ENCODE results near the gene CLMP.
"Not testable (repeated sequence)": the region's sequence is repeated elsewhere in the genome, so short reads cannot be mapped to it uniquely, and the experiment has no call there.

The CLMP gene

DNA sequence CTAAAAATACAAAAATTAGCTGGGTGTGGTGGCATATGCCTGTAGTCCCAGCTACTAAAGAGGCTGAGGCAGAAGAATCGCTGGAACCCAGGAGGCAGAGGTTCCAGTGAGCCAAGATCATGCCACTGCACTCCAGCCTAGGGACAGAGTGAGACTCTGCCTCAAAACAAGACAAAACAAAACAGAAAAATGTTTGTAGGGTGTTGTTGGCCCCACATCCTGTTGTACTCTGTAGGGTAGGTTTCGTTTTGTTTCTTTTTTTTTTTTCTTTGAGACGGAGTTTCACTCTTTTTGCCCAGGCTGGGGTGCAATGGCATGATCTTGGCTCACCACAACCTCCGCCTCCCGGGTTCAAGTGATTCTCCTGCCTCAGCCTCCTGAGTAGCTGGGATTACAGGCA, 107.4 kb downstream of the CLMP start:
- H3K9ac ChIP-seq (ENCODE audit: low read depth, low read length); H3K4me3 ChIP-seq (ENCODE audit: low read length); H3K27ac ChIP-seq (ENCODE audit: low read length); H3K4me1 ChIP-seq (ENCODE audit: insufficient read depth, low read length); H3K9me3 ChIP-seq (ENCODE audit: insufficient read depth, low read depth, low read length); H3K27me3 ChIP-seq (ENCODE audit: insufficient read depth, low read length): not testable (repeated sequence)
- H3K36me3 ChIP-seq (ENCODE audit: insufficient read depth, low read depth, low read length) = peaks cover 20% of the 10 kb centered on the region

DNA sequence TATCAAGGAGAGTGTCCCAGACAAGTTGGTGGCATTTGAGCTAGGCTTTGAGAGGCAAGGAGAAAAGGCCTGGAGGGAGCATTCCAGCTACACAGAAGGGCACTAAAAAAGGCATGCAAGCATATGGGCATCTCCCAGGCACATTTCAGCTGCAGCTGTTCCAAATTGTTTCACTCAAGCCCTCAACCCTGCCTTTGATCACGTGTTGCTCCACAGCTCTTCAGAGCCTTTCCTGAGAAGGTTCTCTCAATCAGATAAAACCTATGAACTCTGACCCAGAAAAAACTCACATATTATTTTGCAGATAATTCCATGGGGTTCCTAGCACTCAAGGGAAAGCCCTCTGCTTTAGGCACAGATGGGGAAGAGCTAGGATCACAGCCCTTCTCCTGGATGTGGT, 108.7 kb downstream of the CLMP start:
- Histone ChIP-seq H3K27me3 (ENCODE audit: insufficient read depth, low read length) (no peaks in the 10 kb centered on the region), H3K4me1 (ENCODE audit: insufficient read depth, low read length) (no peaks in the 10 kb centered on the region), H3K9me3 (ENCODE audit: insufficient read depth, low read depth, low read length) (no peaks in the 10 kb centered on the region), H3K9ac (ENCODE audit: low read depth, low read length) (no peak overlapping the region), H3K36me3 (ENCODE audit: insufficient read depth, low read depth, low read length) (peaks cover 26% of the 10 kb centered on the region), H3K4me3 (ENCODE audit: low read length) (no peak overlapping the region), H3K27ac (ENCODE audit: low read length) (no peak overlapping the region)

DNA sequence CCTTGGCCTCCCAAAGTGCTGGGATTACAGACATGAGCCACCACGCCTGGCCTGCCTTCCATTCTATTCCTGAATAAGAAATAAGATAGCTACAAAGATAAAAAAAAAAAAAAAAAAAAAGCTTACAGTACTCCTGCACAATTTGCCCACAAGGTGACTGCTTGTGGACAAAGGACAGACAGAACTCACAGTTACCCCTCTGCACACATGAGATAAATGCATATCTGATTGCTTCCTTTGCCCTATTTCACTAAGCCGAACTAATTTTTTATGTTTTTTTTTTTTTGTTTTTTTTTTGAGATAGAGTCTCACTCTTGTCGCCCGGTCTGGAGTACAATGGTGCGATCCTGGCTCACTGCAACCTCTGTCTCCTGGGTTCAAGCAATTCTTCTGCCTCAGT, 109.6 kb downstream of the CLMP start:
- no peak overlapping the region for H3K4me3 ChIP-seq (ENCODE audit: low read length)
- no peak overlapping the region for H3K27ac ChIP-seq (ENCODE audit: low read length)
- no peaks in the 10 kb centered on the region for H3K4me1 ChIP-seq (ENCODE audit: insufficient read depth, low read length)
- no peak overlapping the region for H3K9ac ChIP-seq (ENCODE audit: low read depth, low read length)
- peaks cover 26% of the 10 kb centered on the region for H3K36me3 ChIP-seq (ENCODE audit: insufficient read depth, low read depth, low read length)
- no peaks in the 10 kb centered on the region for H3K27me3 ChIP-seq (ENCODE audit: insufficient read depth, low read length)
- no peaks in the 10 kb centered on the region for H3K9me3 ChIP-seq (ENCODE audit: insufficient read depth, low read depth, low read length)

DNA sequence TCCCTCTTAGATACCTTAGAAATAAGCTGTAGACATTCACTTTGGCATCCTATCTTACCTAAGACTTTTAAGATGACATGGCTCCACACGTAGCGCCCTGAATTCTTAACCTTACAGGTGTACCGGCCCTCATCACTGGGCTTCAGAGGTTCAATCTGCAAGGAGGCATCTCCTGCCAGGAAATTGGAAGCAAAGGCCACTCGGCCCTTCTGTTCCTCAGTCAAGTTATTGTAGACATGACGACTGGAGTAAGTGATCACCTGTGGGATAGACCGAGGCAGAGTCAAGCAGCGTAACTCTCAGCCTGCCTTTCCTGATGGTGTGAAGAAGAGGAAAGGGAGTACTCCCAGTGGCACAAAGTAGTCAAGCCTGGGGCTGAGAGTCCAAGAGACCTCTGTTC, 110.6 kb downstream of the CLMP start:
- Histone ChIP-seq H3K4me3 (ENCODE audit: low read length) (no peak overlapping the region), H3K9me3 (ENCODE audit: insufficient read depth, low read depth, low read length) (no peaks in the 10 kb centered on the region), H3K9ac (ENCODE audit: low read depth, low read length) (no peak overlapping the region), H3K27ac (ENCODE audit: low read length) (no peak overlapping the region), H3K4me1 (ENCODE audit: insufficient read depth, low read length) (no peaks in the 10 kb centered on the region), H3K27me3 (ENCODE audit: insufficient read depth, low read length) (no peaks in the 10 kb centered on the region), H3K36me3 (ENCODE audit: insufficient read depth, low read depth, low read length) (peaks cover 26% of the 10 kb centered on the region)

DNA sequence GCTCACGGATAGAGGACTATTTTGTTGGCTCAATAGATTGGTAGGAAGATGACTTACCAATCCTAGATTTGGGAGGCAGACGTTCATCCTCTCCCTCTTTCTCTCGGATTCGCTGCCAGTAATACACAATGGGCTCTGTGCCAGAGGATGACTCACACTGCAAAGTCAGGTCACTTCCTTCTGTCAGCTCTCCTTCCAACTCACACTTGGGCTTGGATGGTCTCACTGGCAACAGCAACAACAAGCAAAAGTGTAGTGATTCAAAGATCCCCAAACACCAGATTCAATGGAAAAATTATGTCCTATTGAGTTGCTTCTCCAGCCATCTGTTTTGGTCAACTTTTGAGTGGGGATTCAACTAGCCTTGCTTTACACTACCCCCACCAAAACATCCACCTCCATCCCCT, 111.4 kb downstream of the CLMP start:
- Histone ChIP-seq H3K4me1 (ENCODE audit: insufficient read depth, low read length) (no peaks in the 10 kb centered on the region), H3K9ac (ENCODE audit: low read depth, low read length) (no peak overlapping the region), H3K27ac (ENCODE audit: low read length) (no peak overlapping the region), H3K27me3 (ENCODE audit: insufficient read depth, low read length) (no peaks in the 10 kb centered on the region), H3K9me3 (ENCODE audit: insufficient read depth, low read depth, low read length) (no peaks in the 10 kb centered on the region), H3K4me3 (ENCODE audit: low read length) (no peak overlapping the region), H3K36me3 (ENCODE audit: insufficient read depth, low read depth, low read length) (peaks cover 26% of the 10 kb centered on the region)

DNA sequence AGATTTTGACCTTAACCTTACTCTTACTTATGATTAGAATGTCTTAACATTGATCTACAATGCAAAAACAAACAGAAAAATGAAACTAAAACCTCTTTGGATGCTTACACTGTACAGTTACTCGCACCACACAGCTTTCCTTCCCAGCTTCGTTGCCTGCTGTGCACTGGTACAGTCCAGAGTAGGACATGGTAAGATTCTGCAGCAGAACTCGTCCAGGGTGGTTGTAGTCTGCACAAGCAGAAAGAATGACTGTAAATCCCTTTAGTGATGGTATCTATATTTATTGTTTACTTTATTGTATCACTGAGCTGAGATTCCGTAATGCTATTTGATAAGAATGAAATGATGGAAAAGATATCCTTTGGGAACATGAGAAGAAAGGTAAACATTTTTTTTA, 112.1 kb downstream of the CLMP start:
- Histone ChIP-seq H3K27ac (ENCODE audit: low read length) (no peak overlapping the region), H3K27me3 (ENCODE audit: insufficient read depth, low read length) (no peaks in the 10 kb centered on the region), H3K9me3 (ENCODE audit: insufficient read depth, low read depth, low read length) (no peaks in the 10 kb centered on the region), H3K36me3 (ENCODE audit: insufficient read depth, low read depth, low read length) (peaks cover 26% of the 10 kb centered on the region), H3K4me3 (ENCODE audit: low read length) (no peak overlapping the region), H3K4me1 (ENCODE audit: insufficient read depth, low read length) (no peaks in the 10 kb centered on the region), H3K9ac (ENCODE audit: low read depth, low read length) (no peak overlapping the region)

DNA sequence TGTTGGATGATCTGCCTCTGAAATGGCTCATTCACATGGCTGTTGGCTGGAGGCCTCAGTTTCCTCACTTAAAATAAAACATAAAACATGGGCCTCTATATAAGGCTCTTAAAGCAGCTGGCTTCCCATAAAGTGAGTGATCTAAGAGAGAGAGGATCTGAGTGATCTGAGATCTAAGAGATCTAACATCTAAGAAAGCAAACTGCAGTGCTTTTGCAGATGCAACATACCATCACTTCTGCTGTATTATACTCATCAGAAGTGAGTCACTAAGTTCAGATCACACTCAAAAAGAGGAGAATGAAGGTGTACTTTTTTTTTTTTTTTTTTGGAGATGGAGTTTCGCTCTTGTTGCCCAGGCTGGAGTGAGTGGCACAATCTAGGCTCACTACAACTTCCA, 115.0 kb downstream of the CLMP start:
- Histone ChIP-seq H3K27ac (ENCODE audit: low read length) (no peak overlapping the region), H3K9me3 (ENCODE audit: insufficient read depth, low read depth, low read length) (no peaks in the 10 kb centered on the region), H3K27me3 (ENCODE audit: insufficient read depth, low read length) (no peaks in the 10 kb centered on the region), H3K9ac (ENCODE audit: low read depth, low read length) (no peak overlapping the region), H3K36me3 (ENCODE audit: insufficient read depth, low read depth, low read length) (peaks cover 26% of the 10 kb centered on the region), H3K4me1 (ENCODE audit: insufficient read depth, low read length) (no peaks in the 10 kb centered on the region), H3K4me3 (ENCODE audit: low read length) (no peak overlapping the region)

DNA sequence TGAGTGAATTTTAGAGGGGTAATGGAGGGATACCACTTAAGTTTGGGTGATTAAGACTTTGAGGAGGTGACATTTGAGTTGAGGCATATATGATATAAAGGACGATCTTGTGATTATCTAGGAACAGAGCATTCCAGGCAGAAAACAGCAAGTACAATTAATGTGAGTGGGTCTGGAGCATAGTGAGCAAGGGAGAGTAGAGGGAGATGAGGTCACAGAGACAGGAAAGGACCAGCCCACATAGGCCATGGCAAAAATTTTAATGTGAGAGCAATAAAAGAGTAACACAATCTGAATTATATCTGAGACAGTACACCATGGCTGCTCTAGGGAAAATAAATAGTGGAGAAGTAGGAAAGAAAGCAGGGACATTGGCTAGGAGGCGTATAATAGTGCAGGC, 118.6 kb downstream of the CLMP start:
- no peak overlapping the region for H3K27ac ChIP-seq (ENCODE audit: low read length)
- no peak overlapping the region for H3K9ac ChIP-seq (ENCODE audit: low read depth, low read length)
- H3K4me3 ChIP-seq (ENCODE audit: low read length) = no peak overlapping the region
- H3K27me3 ChIP-seq (ENCODE audit: insufficient read depth, low read length) = no peaks in the 10 kb centered on the region
- H3K4me1 ChIP-seq (ENCODE audit: insufficient read depth, low read length) = no peaks in the 10 kb centered on the region
- peaks cover 15% of the 10 kb centered on the region; the same call in 1 of the 2 replicates for H3K36me3 ChIP-seq (ENCODE audit: insufficient read depth, low read depth, low read length)
- no peaks in the 10 kb centered on the region for H3K9me3 ChIP-seq (ENCODE audit: insufficient read depth, low read depth, low read length)

DNA sequence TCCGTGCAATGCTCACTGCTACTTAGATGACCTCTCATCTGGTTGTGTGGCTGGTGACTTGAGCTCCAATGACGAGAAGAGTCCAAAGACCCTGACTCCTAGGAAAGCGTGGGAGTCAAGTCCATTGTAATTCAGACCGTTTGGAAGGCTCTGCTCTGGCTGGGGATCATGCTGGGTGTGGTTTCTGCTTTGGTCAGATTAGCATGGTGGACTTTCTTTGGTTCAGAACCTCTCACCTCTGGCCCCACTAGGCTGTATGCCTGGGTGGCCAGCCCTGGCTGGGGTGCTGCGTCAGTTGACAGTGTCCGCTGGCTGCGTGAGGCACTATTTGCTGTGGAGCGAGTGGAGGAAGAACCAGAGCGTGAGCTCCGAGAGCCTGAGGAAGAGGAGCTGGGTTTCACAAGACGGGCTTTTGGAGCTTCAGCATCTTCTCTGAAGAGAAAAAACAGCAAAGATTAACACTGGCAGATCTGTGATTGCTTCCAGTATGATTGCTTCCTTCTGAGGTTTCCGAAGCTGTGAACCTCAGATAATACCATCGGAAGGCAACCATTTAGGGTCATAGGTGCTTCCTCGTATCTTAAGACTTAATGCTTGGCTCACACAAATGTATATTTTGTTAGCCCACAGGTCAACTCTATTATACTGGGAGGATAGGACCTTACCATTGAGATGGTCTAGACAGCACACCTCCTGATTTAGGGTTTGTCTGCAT, 121.5 kb downstream of the CLMP start:
- H3K4me1 ChIP-seq (ENCODE audit: insufficient read depth, low read length) = peaks cover 13% of the 10 kb centered on the region
- no peaks in the 10 kb centered on the region for H3K27me3 ChIP-seq (ENCODE audit: insufficient read depth, low read length)
- H3K36me3 ChIP-seq (ENCODE audit: insufficient read depth, low read depth, low read length) = peaks cover 15% of the 10 kb centered on the region; the same call in 1 of the 2 replicates
- H3K9ac ChIP-seq (ENCODE audit: low read depth, low read length) = no peak overlapping the region
- H3K9me3 ChIP-seq (ENCODE audit: insufficient read depth, low read depth, low read length) = no peaks in the 10 kb centered on the region
- no peak overlapping the region for H3K27ac ChIP-seq (ENCODE audit: low read length)
- no peak overlapping the region for H3K4me3 ChIP-seq (ENCODE audit: low read length)

DNA sequence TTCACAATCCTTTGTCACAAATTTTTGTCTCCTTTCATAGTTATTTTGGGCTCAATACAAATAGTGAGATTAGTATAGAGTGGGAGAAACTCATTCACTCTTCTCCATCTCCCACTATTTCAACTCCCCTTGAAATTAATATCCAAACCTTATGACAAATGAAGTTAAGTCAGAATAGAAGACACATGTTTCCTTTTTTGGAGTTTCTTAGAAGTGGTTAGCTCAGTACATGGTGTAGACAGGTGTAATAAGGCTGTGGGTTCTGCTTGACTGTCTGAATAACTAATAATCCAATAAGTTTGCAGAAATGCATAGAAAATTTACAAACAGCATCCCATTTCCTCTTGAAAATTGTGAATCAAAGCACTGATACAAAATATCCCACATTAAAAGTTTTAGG, 122.3 kb downstream of the CLMP start:
- Histone ChIP-seq H3K9ac (ENCODE audit: low read depth, low read length) (no peak overlapping the region), H3K4me1 (ENCODE audit: insufficient read depth, low read length) (peaks cover 13% of the 10 kb centered on the region), H3K4me3 (ENCODE audit: low read length) (no peak overlapping the region), H3K36me3 (ENCODE audit: insufficient read depth, low read depth, low read length) (peaks cover 15% of the 10 kb centered on the region; the same call in 1 of the 2 replicates), H3K27me3 (ENCODE audit: insufficient read depth, low read length) (no peaks in the 10 kb centered on the region), H3K9me3 (ENCODE audit: insufficient read depth, low read depth, low read length) (no peaks in the 10 kb centered on the region), H3K27ac (ENCODE audit: low read length) (no peak overlapping the region)

DNA sequence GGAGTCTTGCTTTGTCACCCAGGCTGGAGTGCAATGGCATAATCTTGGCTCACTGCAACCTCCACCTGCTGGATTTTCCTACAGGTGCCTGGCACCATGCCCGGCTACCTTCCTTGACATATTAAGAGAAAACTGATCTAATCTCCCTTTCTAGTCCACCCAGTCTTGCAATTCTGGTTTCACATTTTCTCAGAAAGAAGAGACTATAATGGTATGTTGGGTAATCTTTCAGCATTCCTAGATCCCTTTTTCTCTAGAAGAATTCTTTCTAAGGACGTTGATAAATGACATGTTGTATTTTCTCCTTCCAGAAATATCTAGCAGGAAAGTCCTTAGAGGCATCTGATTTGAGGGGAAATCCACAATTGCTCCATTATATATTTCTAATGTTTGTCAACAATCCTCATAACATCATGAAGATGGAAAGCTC, 122.7 kb downstream of the CLMP start:
- H3K27me3 ChIP-seq (ENCODE audit: insufficient read depth, low read length) = no peaks in the 10 kb centered on the region
- no peak overlapping the region for H3K9ac ChIP-seq (ENCODE audit: low read depth, low read length)
- peaks cover 15% of the 10 kb centered on the region; the same call in 1 of the 2 replicates for H3K36me3 ChIP-seq (ENCODE audit: insufficient read depth, low read depth, low read length)
- H3K27ac ChIP-seq (ENCODE audit: low read length) = no peak overlapping the region
- no peaks in the 10 kb centered on the region for H3K9me3 ChIP-seq (ENCODE audit: insufficient read depth, low read depth, low read length)
- H3K4me1 ChIP-seq (ENCODE audit: insufficient read depth, low read length) = peaks cover 13% of the 10 kb centered on the region
- H3K4me3 ChIP-seq (ENCODE audit: low read length) = no peak overlapping the region

DNA sequence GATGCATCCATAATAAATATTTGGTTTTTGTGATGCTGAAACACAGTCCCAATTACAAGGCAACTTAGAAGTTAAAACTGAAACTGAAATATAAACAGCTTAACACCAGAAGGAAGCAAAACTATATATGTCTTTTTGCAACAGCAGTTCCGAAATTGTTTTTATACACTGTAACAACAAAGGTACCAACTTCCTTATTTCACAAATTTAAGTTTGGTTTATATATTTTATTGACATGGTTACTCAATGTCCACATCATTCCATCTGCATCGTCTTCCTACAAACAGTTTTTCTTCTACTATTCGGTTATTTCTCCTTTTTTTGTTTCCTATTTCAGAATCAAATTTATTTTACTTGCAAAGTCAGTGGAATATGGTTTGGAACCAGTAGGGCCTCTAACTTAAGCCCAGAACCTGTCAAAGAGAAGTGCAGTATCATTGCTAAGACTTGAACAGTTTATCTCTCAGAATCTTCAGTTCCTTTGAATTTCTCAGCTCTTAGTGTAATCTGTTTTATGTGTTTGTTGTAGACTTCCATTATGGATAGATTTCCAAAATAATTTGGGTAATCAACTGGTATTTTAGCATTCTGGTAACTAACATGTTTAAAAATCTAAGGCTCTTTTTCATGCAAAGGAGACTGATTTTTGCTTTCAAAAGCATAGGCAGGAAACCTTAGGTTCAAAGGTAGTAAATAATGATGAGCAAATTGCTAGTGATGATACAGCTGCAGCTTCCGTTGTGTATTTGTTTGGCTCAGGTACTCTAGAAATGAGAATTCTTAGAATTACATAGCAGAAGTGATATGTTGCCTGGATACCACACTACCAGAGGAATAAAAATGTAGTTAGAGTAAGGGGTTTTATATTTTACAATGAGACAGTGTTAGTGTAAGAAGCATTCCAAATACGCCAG, 124.9 kb downstream of the CLMP start:
- H3K4me1 ChIP-seq (ENCODE audit: insufficient read depth, low read length) = peaks cover 13% of the 10 kb centered on the region
- H3K4me3 ChIP-seq (ENCODE audit: low read length) = no peak overlapping the region
- H3K27me3 ChIP-seq (ENCODE audit: insufficient read depth, low read length) = no peaks in the 10 kb centered on the region
- H3K27ac ChIP-seq (ENCODE audit: low read length) = no peak overlapping the region
- H3K36me3 ChIP-seq (ENCODE audit: insufficient read depth, low read depth, low read length) = peaks cover 15% of the 10 kb centered on the region; the same call in 1 of the 2 replicates
- H3K9me3 ChIP-seq (ENCODE audit: insufficient read depth, low read depth, low read length) = no peaks in the 10 kb centered on the region
- H3K9ac ChIP-seq (ENCODE audit: low read depth, low read length) = no peak overlapping the region; the same call in 1 of the 2 replicates

Data from iPS-20b (cell line).